ACC112 (cell line): ENCODE measurements around the gene HS3ST5.
"Not testable (repeated sequence)": the region's sequence is repeated elsewhere in the genome, so short reads cannot be mapped to it uniquely, and the experiment has no call there.

Source experiments
- H2AFZ ChIP-seq: fragments of 200-600 bp; sonication (generic); one replicate; pipeline ENCODE4 v1.6.0; 2017; ENCODE audit warnings: antibody characterized with exemption, low read length; ENCODE audit not compliant: unreplicated experiment
- H3K27ac ChIP-seq: fragments of 200-600 bp; sonication (generic); 2 replicates; pipeline ENCODE4 v1.5.1; 2014; ENCODE audit warnings: low read depth, mild to moderate bottlenecking, antibody characterized with exemption, low read length, moderate library complexity
- H3K27me3 ChIP-seq: fragments of 200-600 bp; sonication (generic); 2 replicates; pipeline ENCODE4 v1.6.1; 2014; ENCODE audit warnings: mild to moderate bottlenecking, antibody characterized with exemption, low read length, moderate library complexity, mixed read lengths; ENCODE audit not compliant: insufficient read depth
- H3K36me3 ChIP-seq: fragments of 200-600 bp; sonication (generic); 2 replicates; pipeline ENCODE4 v1.6.1; 2016; ENCODE audit warnings: mild to moderate bottlenecking, antibody characterized with exemption, low read length, moderate library complexity, mixed read lengths; ENCODE audit not compliant: insufficient read depth
- H3K4me1 ChIP-seq: fragments of 200-600 bp; sonication (generic); one replicate; pipeline ENCODE4 v1.6.1; 2016; ENCODE audit warnings: low read length, mixed read lengths; ENCODE audit not compliant: insufficient read depth, unreplicated experiment, control insufficient read depth
- H3K4me3 ChIP-seq: fragments of 200-600 bp; sonication (generic); 2 replicates; pipeline ENCODE4 v1.5.1; 2014; ENCODE audit warnings: mild to moderate bottlenecking, low read depth, low read length
- H3K79me2 ChIP-seq: fragments of 200-600 bp; sonication (generic); one replicate; pipeline ENCODE4 v1.6.0; 2016; ENCODE audit warnings: low read length; ENCODE audit not compliant: control insufficient read depth, unreplicated experiment, insufficient read depth

Gene HS3ST5

DNA sequence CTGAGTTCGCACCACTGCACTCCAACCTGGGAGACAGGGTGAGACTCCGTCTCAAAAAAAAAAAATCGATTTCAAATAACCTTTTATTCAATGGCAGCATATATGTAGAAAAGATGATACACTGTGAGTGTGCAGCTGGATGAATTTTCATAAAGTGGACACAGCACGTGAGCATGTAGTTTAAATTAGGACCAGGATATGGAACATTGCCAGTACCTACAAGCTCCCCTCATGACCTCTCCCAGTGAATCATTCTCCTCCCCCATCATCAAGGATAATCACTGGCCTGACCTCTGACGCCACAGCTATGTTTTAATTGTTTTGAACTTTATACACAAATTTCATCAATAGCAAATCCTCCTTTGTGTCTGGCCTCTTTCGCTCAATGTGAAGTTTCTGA is 318.1 kb downstream of the HS3ST5 start:
- H3K27me3 ChIP-seq = no peaks in the 10 kb centered on the region
- no peaks in the 10 kb centered on the region for H3K4me1 ChIP-seq
- no peak overlapping the region for H2AFZ ChIP-seq
- no peaks in the 10 kb centered on the region for H3K36me3 ChIP-seq
- H3K79me2 ChIP-seq = no peaks in the 10 kb centered on the region
- no peak overlapping the region for H3K27ac ChIP-seq
- H3K4me3 ChIP-seq = no peak overlapping the region

DNA sequence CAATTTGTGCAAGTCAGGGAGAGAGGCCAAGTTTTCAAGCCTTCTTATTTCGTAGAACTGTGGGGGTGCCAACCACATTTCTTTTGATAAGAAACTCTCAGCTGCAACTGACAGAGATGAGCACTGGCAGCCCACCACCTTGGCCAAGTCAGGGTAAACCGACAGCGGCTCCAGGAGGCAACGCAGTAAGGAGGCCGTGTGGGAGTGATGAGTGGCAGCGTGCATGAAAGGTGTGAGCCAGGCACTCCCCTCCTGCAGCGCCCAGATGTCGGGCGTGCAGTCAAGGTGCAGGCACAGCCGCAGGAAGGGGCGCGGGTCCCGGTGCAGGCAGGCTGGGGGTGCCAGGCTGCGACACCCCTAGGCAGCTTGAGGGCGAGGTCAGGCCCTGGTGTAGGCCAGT is 322.6 kb downstream of the HS3ST5 start:
- Histone ChIP-seq H3K36me3 (no peaks in the 10 kb centered on the region), H3K27me3 (no peaks in the 10 kb centered on the region), H2AFZ (no peak overlapping the region), H3K27ac (no peak overlapping the region), H3K4me1 (no peaks in the 10 kb centered on the region), H3K79me2 (no peaks in the 10 kb centered on the region), H3K4me3 (no peak overlapping the region)

DNA sequence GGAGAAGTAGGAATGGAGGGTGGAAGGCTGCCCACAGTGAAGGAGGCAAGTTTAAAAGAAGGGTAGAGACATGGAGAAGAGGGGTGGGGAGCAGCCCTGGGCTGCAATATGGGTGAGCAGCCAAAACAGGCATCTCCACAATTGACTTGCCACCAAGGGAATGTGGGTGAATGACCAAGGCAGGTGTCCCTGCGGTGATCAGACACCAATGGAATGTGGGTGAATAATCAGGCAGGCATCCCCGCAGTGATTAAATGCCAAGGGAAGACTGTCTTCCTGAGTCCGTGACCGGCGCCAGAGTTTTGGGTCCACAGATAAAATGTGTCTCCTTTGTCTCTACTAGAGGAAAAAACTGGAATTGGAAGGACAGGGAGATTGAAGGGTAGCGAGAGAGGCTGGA is 325.7 kb downstream of the HS3ST5 start:
- not testable (repeated sequence) for H3K27ac ChIP-seq, H3K4me3 ChIP-seq, H3K4me1 ChIP-seq, H3K36me3 ChIP-seq, H3K27me3 ChIP-seq, H3K79me2 ChIP-seq, H2AFZ ChIP-seq

DNA sequence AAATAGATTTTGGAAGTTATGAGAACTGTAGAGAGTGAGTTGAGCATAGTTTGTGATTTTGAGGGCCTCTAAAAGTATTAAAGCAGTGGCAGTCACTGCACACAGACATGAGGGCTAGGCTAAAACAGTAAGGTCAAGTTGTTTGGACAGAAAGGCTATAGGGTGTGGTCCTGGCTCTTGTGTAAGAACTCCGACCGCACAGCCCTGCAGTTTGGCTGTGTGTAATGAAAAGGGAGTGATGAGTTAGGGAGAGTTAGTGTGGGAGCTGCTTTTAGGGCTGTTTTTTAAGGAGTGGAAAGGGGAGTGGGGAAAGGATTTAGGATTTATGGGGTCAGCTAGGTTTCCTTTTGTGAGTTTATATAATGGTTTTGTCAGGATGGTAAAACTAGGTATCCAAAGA is 328.7 kb downstream of the HS3ST5 start:
- not testable (repeated sequence) for H3K79me2 ChIP-seq, H2AFZ ChIP-seq, H3K27ac ChIP-seq, H3K4me1 ChIP-seq, H3K27me3 ChIP-seq, H3K4me3 ChIP-seq, H3K36me3 ChIP-seq

DNA sequence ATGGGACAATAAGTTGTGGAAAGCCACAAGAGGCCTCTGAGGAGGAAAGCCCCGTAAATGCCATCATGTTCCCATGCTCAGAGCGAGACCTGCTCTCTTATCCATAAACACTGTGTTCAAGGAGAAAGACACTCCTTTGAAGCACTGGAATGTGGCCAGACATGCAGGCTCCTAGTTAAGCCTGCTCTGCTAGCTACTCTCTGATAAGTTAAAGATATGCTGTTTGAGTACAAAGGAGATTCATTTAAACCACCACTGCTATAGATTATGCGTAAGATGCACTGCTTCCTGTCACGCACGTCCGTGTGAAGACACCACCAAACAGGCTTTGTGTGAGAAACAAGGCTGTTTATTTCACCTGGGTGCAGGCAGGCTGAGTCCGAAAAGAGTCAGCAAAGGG is 331.3 kb downstream of the HS3ST5 start:
- not testable (repeated sequence) for H3K36me3 ChIP-seq, H3K27ac ChIP-seq, H3K79me2 ChIP-seq, H3K27me3 ChIP-seq, H2AFZ ChIP-seq, H3K4me3 ChIP-seq, H3K4me1 ChIP-seq

DNA sequence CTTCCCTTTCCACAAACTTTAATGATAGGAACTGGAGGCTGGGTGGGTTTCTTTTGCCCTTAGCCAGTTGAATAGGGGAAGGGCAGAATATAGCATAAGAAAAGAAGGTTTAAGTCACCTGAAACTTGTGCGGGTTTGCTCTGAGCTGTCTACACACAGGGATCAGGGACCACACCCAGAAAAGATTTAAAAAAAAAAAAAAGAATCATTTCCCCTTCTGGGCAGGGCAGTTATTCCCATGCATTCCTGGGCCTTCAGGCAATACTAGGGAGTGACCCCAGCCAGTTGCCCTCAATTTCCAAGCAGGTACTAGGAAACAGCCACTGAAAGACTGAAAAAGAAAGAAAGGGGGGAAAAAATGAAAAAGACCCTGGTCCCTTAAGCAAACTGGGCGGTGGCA is 332.3 kb downstream of the HS3ST5 start:
- no peak overlapping the region for H3K27ac ChIP-seq
- H3K27me3 ChIP-seq = no peaks in the 10 kb centered on the region
- no peak overlapping the region for H2AFZ ChIP-seq
- no peaks in the 10 kb centered on the region for H3K36me3 ChIP-seq
- H3K4me3 ChIP-seq = no peak overlapping the region
- H3K79me2 ChIP-seq = no peaks in the 10 kb centered on the region
- H3K4me1 ChIP-seq = no peaks in the 10 kb centered on the region

DNA sequence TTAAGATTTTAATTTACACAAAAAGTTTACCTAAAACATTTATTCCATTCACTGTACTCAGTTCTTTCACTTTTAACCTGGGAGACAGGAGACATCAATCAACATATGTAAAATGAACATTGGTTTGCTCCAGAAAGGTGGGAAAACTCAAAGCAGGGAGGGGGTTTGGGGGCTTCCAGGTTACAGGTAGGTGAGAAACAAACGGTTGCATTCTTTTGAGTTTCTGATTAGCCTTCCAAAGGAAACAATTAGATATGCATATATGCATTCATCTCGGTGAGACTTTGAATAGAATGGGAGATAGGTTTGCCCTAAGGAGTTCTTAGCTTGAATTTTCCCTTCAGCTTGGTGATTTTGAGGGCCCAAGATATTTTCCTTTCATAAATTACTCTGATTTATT is 333.6 kb downstream of the HS3ST5 start:
- no peak overlapping the region for H2AFZ ChIP-seq
- H3K27me3 ChIP-seq = no peaks in the 10 kb centered on the region
- H3K79me2 ChIP-seq = no peaks in the 10 kb centered on the region
- H3K27ac ChIP-seq = no peak overlapping the region
- no peaks in the 10 kb centered on the region for H3K4me1 ChIP-seq
- H3K4me3 ChIP-seq = no peak overlapping the region
- H3K36me3 ChIP-seq = no peaks in the 10 kb centered on the region

DNA sequence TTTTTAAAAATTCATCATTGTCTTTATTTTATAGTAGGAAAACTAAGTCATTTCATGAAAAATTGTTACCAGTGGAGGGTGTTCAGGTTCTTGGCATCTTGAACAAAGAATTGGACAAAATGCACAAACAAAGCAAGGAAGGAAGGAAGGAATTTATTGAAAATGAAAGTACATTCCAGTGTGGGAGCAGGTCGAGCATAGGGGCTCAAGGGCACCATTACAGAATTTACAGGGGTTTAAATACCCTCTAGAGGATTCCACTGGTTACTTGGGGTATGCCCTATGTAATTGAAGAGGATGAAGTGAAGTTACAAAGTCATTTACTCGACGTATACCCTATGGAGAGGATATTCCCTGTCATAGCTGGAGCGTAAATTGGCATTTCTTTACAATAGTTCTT is 334.5 kb downstream of the HS3ST5 start:
- no peaks in the 10 kb centered on the region for H3K4me1 ChIP-seq
- no peaks in the 10 kb centered on the region for H3K79me2 ChIP-seq
- H2AFZ ChIP-seq = peak overlapping the region; percentile 83
- no peaks in the 10 kb centered on the region for H3K36me3 ChIP-seq
- peak overlapping the region; percentile 75 for H3K4me3 ChIP-seq
- no peaks in the 10 kb centered on the region for H3K27me3 ChIP-seq
- H3K27ac ChIP-seq = no peak overlapping the region

DNA sequence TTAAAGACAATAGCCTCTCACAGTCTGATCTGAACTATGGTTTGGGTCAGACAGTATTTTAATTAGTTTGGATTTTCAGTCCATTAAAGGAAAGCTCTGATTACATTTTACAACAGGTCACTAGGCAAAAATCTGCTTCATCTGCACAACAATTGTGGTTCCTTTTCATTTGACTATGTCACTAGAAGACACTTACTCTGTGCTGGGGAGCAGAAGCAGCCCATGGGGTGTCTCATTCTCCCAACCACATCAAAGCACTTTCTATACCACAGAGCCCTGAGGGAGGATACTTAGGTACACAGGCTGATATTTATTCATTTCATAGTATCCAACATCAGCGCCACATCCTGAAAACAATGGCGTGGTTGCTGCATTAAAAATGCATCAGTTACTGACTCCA is 335.3 kb downstream of the HS3ST5 start:
- Histone ChIP-seq H3K27me3 (no peaks in the 10 kb centered on the region), H3K4me1 (no peaks in the 10 kb centered on the region), H2AFZ (no peak overlapping the region), H3K4me3 (no peak overlapping the region), H3K27ac (no peak overlapping the region), H3K79me2 (no peaks in the 10 kb centered on the region), H3K36me3 (no peaks in the 10 kb centered on the region)
